HTERT RPE-1 (cell line): ENCODE results near the gene MACF1.

ENCODE experiments used
- in situ Hi-C: fragments of 300-500 bp; cut with MboI; formaldehyde crosslinking; loops from 4 replicates; pipeline ENCODE4 v1.14.3; 2020; ENCODE audit warnings: low sequenced_read_pairs

The MACF1 gene

DNA sequence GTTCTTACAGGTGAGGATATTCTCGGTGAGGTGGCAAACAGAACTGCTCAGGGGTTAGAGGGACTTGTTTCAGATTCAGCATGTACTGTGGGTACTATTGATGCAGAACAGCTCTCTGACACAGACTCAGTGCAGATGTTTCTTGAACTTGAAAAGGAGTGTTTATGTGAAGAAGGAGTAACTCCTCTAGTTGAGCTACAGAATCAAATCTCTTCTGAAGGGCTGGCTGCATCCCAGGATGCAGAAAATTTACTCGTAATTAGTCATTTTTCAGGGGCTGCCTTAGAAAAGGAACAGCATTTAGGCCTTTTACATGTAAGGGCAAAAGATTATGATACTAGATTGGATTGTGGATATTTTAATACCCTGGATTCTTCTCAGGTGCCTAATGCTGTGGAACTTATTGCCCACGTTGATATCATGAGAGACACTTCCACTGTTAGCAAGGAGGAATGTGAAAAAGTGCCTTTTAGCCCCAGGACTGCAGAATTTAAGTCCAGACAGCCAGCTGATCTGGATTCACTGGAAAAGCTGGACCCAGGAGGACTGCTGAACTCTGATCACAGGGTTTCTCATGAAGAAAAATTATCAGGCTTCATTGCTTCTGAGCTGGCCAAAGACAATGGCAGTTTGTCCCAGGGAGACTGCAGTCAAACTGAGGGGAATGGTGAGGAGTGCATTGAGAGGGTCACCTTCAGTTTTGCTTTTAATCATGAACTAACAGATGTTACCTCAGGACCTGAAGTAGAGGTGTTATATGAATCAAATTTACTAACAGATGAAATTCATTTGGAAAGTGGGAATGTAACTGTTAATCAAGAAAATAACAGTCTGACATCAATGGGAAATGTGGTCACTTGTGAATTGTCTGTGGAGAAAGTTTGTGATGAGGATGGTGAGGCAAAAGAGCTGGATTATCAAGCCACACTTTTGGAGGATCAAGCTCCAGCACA is 207.3 kb downstream of the MACF1 start:
- in situ Hi-C loops: no loop called here

GRCh38 chr1:39412892-39413291 is 208.4 kb downstream of the MACF1 start:
- in situ Hi-C loops: no loop called here

DNA sequence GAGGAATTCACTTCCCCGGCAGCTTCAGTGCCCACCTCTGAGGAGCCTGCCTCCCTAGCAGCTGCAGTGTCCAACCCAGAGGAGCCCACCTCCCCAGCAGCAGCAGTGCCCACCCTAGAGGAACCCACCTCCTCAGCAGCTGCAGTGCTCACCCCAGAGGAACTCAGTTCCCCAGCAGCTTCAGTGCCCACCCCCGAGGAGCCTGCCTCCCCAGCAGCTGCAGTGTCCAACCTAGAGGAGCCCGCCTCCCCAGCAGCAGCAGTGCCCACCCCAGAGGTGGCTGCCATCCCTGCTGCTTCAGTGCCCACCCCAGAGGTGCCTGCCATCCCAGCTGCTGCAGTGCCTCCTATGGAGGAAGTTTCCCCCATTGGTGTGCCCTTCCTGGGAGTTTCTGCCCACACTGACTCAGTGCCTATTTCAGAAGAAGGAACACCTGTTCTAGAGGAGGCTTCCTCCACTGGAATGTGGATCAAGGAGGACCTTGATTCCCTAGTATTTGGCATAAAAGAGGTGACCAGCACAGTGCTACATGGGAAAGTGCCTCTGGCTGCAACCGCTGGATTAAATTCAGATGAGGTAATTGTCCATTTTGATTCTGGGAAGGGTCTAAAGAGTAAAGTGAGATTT is 209.5 kb downstream of the MACF1 start:
- in situ Hi-C loops: no loop called here

DNA sequence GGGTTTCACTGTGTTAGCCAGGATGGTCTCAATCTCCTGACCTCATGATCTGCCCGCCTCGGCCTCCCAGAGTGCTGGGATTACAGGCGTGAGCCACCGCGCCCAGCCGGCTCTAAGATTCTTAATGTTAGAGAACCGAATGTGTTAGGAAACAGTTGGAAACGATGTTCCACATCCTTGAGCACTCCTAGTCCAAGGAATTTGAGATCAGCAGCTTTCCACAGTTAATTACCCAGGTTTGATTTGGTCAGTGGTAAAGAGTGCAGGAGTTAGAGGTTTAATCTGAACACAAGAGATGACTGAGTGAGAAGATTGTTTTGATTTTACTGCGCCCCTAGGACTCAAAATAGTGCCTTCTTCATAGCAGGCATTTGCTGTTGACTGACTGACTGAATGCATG is 211.1 kb downstream of the MACF1 start:
- in situ Hi-C loops: no loop called here

DNA sequence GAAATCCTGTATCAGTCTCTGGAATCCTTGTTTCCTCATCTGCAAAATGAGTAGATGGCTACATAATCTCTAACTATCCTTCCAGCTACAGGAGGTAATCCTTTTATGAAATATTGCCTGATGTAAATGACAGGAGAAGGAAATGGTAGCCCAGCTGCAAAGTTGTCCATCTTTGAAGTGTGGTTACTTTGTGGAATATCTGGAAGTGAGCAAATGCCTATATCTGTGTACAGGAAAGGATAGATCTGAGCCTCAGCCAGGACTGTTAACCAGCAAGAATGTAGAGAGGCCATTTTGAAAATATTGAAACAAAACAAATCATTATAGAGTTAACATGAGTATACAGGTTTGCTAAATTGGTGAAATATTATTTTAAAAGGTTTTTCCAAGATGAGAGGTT is 212.1 kb downstream of the MACF1 start:
- in situ Hi-C loops: no loop called here

DNA sequence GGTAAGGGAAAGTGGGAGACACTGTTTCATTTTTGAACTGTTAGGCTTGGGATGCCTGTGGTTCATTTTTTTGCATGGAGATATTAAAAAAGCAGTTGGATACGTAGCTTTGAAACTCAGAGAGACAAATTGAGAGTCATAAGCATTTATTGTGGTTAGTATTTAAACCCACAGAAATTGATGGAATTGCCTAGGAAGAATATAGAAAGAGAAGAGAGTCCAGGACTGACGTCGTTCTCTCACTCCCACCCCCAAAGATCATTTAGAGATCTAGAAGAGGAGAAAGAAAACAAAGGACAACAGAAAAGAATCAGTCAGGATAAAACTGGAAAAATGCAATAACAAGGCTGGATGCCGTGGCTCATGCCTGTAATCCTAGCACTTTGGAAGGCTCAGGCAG is 213.7 kb downstream of the MACF1 start:
- in situ Hi-C loops: no loop called here

DNA sequence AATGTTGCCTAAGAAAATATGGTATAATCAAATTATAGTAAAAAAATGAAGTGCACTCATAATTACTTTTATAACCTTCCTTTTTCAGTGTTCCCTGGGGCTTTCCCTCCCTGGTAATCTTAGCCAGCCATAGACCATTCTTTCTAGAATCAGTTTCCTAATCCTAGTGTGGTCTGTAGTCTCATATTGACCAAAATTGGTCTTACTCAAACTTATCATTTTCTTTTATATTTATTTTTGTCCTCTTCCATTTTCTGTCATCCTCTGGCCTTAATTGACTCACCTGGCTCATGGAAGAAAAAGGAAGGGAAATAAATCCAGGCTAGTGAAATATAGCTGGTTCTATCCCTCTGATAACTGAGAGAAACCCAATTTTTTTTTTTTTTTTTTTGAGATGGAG is 216.0 kb downstream of the MACF1 start:
- in situ Hi-C loops: no loop called here

DNA sequence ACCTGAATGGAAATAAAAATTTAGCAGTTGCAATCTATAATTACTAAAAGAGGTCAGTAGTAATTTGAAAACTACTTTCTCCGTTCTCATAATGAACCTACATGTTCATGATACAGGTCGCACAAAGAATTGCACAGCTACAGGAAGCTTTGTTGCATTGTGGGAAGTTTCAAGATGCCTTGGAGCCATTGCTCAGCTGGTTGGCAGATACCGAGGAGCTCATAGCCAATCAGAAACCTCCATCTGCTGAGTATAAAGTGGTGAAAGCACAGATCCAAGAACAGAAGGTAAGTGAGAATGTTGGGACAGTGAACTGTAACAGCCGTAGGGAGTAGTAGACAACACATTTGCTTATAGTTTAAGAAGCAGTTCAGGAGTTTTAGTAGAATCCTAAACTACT is 218.1 kb downstream of the MACF1 start:
- in situ Hi-C loops: no loop called here

DNA sequence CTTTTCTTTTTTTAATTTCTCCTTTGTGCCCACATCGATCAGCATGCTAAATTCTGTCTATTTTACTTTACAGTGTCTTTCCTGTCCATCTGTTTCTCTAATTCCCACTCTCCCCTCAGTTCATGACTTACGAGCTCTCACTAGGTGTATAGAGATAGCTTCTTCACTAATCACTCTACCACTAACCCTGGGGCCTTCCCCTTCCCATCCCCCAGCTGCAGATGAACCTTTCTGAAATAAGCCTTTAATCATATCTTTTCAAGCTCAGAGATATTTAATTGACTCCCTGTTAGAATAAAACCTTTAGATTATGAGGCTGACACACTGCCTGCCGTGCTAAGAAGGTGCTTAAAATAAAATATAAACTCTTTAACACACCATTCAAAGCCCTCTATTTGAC is 220.7 kb downstream of the MACF1 start:
- in situ Hi-C loops: no loop called here

GRCh38 chr1:39425634-39426033 is 221.1 kb downstream of the MACF1 start:
- in situ Hi-C loops: no loop called here

DNA sequence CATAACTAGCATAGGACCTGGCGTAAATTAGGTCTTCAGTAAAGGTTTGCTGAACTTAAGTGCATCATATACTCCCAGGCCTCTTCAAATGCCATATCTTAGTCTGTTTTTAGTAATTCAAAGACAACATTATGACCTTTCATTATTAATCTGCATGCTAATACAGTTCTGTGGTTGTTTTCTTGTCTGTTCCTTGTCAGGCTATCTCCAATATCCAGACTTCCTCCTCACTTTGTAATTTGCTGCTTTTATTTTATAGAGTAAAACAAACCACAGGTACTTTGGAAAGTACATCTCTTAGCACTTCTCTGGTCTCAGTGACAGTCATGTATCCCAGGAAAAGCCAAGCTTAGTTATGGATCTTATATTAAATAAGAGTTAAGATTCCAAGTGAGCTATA is 221.9 kb downstream of the MACF1 start:
- in situ Hi-C loops: no loop called here

GRCh38 chr1:39427374-39427773 is 222.9 kb downstream of the MACF1 start:
- in situ Hi-C loops: no loop called here

DNA sequence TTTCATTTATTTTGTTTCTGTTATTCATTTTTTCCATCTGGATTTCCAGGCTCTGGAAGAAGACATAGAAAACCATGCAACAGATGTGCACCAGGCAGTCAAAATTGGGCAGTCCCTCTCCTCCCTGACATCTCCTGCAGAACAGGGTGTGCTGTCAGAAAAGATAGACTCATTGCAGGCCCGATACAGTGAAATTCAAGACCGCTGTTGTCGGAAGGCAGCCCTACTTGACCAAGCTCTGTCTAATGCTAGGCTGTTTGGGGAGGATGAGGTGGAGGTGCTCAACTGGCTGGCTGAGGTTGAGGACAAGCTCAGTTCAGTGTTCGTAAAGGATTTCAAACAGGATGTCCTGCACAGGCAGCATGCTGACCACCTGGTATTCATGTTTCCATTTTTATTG is 223.4 kb downstream of the MACF1 start:
- in situ Hi-C loops: no loop called here

DNA sequence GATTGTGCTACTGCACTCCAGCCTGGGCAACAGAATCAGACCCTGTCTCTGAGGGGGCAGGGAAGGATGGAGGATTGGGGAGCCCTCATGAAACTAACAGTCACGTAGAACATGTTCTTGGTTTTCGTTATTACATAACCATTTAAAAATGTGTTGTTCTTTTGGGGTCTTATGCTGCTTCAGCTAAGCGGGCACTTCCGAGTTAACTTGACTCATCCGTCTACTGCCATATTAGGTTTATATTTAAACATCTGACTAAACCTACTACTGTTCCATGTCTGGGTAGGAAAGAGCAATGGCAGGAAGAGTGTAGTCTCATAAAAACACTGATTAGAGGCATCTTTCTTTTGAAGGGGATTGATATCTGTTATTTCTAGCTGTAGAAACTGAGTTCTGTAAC is 227.4 kb downstream of the MACF1 start:
- in situ Hi-C loops: no loop called here

DNA sequence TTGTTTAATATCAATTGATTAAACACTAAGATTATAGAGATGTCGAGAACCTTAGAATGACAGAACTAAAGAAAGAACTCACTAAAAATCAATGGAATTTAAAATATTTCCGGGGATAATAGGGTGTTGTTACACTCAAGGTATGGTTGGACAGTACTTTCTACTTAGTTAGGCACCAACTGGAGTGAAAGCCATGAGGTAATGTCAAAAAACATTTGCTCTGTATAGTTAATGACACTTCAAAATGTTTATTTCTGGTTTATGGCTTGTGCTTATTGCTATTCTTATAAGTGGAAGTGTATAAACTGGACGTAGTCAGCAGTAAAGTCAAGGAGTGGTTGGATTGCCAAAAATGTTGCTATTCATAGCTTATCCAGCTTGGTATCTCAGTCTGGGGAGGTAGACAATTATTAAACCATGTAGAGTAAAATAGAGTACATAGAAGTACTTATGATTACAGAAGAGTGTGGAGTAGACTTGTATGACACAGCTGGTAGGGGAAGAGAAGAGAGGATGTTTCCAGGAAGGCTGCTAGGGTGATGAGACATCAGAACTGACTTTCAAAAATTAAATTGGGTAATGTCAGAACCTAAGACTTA is 230.4 kb downstream of the MACF1 start:
- in situ Hi-C loops: no loop called here

GRCh38 chr1:39435597-39435996 is 231.1 kb downstream of the MACF1 start:
- in situ Hi-C loops: no loop called here

- in situ Hi-C loops: no loop called here
Measured at GRCh38 chr1:39436842-39437241, 232.3 kb downstream of the MACF1 start.

DNA sequence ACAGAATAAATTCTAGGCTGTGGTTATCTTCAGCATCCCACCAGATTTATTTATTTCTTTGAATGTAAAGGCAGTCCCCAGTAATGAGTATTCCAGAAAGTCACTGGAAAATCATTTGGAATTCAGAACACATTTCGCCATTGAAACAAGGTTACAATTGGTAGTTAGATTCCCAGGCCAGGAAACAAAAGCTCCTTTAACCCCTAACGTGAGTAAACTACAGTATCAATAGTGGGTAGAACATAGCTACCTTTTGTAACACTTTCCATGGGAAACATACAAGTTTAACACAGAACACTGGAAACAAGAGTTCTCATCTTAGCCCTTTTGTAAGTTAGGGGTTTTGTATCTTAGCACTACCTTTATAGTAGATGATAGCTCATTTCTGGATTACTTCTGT is 233.5 kb downstream of the MACF1 start:
- in situ Hi-C loops: no loop called here

- in situ Hi-C loops: no loop called here
Measured at GRCh38 chr1:39440856-39441255, 236.4 kb downstream of the MACF1 start.

GRCh38 chr1:39441797-39442196 is 237.3 kb downstream of the MACF1 start:
- in situ Hi-C loops: no loop called here

GRCh38 chr1:39445573-39445972 is 241.1 kb downstream of the MACF1 start:
- in situ Hi-C loops: no loop called here

DNA sequence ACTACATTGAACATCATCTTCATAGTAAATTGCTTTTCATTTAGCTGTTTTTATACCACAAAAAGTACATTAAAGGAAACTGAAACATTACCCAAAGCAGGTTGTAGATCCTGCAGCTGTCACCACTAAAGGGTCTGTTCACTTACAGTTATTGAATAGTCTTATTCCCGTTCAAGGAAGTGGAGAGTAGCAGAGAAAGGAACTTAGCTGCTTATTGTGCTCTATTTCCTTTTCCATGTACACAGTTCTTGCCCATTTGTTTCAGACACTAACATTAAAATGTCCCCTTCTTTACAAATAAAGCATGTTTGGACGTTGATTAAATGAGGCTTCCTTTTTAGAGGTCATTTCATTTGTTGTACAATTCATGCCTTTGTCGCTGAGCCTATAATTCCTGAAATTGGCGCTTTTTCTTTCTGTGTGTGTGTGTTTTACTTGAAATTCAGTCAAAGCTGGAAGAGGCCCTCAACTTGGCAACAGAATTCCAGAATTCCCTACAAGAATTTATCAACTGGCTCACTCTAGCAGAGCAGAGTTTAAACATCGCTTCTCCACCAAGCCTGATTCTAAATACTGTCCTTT is 242.6 kb downstream of the MACF1 start:
- in situ Hi-C loops: no loop called here
